Nephron progenitor cell (in vitro differentiated cells): ENCODE measurements around the gene PHF13.
"Not testable (repeated sequence)": the region's sequence is repeated elsewhere in the genome, so short reads cannot be mapped to it uniquely, and the experiment has no call there.

ENCODE experiments used
- DNase-seq: peaks from one replicate; pipeline ENCODE4 v3.0.0; 2021
- H3K27ac Mint-ChIP-seq: 2 replicates; pipeline ENCODE4 v1.8.0; 2021; ENCODE audit warnings: mild to moderate bottlenecking, moderate library complexity, mixed read lengths
- H3K27me3 Mint-ChIP-seq: 2 replicates; pipeline ENCODE4 v1.8.0; 2021; ENCODE audit warnings: mild to moderate bottlenecking, low read depth, mixed read lengths; ENCODE audit not compliant: poor library complexity
- H3K36me3 Mint-ChIP-seq: 2 replicates; pipeline ENCODE4 v1.8.0; 2021; ENCODE audit warnings: low read depth, mixed read lengths
- H3K4me1 Mint-ChIP-seq: 2 replicates; pipeline ENCODE4 v1.8.0; 2021; ENCODE audit warnings: mixed read lengths
- H3K4me3 Mint-ChIP-seq: 2 replicates; pipeline ENCODE4 v1.8.0; 2021; ENCODE audit warnings: mild to moderate bottlenecking, moderate library complexity, mixed read lengths
- H3K9me3 Mint-ChIP-seq: 2 replicates; pipeline ENCODE4 v1.8.0; 2021; ENCODE audit warnings: mild to moderate bottlenecking, moderate library complexity, mixed read lengths
- TF ChIP-seq, protein P1 (sequence below): fragments of 200-600 bp; sonication (generic); IDR thresholded peaks from 2 replicates; pipeline ENCODE4 v1.5.0; 2021; ENCODE audit warnings: antibody characterized with exemption

The PHF13 gene

DNA sequence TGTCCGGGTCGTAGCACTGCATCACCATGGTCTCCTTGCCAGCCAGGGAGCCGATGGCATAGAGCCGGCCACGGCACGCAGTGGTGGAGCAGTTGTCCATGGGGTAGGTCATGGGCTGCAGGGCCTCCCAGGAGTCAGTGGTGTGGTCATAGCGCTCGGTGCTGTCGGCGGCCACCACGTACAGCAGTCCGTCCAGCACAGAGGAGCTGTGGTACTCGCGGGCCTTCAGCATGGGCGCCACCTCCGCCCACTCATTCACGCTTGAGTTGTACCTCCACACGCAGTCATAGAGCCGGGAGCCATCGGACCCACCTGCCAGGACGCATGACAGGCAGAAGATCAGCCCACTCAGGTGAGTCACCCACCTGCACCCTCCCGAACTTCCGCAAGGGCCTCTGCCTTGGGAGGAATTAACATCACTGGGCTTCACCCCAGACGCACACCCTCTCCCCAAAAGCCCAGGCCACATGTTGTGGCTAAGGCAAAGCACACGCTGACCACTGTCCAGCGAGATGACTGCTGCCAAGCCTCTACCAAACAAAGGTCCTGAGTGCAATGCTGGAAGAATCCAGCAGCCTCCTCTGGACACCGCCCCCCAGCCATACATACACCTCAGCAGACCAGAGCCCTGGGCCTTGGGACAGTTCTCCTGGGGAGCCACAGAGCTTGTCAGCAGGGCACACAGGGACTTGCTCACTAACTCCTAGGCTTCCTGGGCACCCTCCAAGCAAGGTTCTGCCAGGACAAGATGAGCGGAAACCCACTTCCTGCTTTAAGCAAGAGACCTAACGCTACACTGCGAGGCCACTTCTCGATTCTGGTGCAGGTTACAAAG is 14.2 kb upstream of the PHF13 start:
- Mint-ChIP-seq H3K4me3 (peak overlapping the region; percentile 25), H3K27ac (no peak overlapping the region)
- DNase-seq, result no peak

DNA sequence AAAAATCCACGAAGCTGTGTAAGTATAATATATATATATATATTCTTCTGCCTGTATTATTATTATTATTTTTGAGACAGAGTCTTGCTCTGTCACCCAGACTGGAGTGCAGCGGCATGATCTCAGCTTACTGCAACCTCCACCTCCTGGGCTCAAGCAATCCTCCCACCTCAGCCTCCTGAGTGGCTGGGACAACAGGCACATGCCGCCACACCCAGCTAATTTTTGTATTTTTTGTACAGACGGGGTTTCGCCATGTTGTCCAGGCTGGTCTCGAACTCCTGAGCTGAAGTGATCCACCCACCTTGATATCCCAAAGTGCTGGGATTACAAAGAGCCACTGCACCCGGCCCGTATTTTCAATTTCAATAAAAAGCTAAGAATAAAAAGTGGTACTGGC is 13.5 kb upstream of the PHF13 start:
- H3K27me3 Mint-ChIP-seq, H3K27ac Mint-ChIP-seq, H3K9me3 Mint-ChIP-seq, DNase-seq: not testable (repeated sequence)
- Mint-ChIP-seq H3K4me1 (peaks cover 67% of the 10 kb centered on the region), H3K36me3 (peaks cover 15% of the 10 kb centered on the region), H3K4me3 (peak overlapping the region; percentile 90)

More for the DNA sequence above, 14.2 kb upstream of the PHF13 start:
- no peaks in the 10 kb centered on the region for H3K27me3 Mint-ChIP-seq
- TF ChIP-seq, protein P1, sequence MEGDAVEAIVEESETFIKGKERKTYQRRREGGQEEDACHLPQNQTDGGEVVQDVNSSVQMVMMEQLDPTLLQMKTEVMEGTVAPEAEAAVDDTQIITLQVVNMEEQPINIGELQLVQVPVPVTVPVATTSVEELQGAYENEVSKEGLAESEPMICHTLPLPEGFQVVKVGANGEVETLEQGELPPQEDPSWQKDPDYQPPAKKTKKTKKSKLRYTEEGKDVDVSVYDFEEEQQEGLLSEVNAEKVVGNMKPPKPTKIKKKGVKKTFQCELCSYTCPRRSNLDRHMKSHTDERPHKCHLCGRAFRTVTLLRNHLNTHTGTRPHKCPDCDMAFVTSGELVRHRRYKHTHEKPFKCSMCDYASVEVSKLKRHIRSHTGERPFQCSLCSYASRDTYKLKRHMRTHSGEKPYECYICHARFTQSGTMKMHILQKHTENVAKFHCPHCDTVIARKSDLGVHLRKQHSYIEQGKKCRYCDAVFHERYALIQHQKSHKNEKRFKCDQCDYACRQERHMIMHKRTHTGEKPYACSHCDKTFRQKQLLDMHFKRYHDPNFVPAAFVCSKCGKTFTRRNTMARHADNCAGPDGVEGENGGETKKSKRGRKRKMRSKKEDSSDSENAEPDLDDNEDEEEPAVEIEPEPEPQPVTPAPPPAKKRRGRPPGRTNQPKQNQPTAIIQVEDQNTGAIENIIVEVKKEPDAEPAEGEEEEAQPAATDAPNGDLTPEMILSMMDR, result no peak
- H3K9me3 Mint-ChIP-seq, result no peaks in the 10 kb centered on the region
- peaks cover 19% of the 10 kb centered on the region for H3K36me3 Mint-ChIP-seq
- H3K4me1 Mint-ChIP-seq, result peaks cover 63% of the 10 kb centered on the region

DNA sequence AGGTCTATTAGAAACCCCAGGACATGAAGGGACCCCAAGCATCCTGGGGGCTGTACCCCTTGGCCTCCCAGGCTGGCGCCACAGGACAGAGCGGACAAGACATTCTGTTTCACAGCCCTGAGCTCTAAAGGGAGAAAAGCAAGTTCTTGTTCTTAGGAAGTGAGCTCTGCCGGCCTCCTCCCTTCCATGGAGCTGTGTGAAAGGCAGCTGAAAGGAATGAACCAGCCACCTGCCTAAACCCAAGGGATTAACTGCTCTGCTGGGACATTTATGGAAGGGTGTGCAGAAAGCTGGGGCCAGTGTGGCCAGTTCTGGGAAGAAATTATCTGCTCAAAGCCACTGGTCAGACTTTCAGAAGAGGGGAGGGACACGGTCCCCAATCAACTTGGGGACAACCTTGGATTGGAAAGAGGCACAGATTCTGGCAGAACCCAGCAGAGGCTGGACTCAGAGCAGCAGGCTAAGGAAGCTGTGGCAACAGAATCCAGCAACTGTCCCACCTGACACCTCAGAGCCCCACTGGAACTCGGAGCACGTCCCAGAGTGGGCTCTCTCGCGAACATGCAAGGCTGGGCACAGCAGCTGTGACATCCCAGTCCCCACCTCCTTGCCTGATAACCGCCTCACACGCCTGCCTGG is 13.0 kb upstream of the PHF13 start:
- peak overlapping the region; percentile 90 for H3K4me3 Mint-ChIP-seq
- TF ChIP-seq, protein P1, result no peak
- peak; percentile 33 for DNase-seq
- H3K27ac Mint-ChIP-seq, result no peak overlapping the region
- peaks cover 10% of the 10 kb centered on the region for H3K36me3 Mint-ChIP-seq
- H3K4me1 Mint-ChIP-seq, result peaks cover 71% of the 10 kb centered on the region
- no peaks in the 10 kb centered on the region for H3K27me3 Mint-ChIP-seq
- no peaks in the 10 kb centered on the region for H3K9me3 Mint-ChIP-seq

DNA sequence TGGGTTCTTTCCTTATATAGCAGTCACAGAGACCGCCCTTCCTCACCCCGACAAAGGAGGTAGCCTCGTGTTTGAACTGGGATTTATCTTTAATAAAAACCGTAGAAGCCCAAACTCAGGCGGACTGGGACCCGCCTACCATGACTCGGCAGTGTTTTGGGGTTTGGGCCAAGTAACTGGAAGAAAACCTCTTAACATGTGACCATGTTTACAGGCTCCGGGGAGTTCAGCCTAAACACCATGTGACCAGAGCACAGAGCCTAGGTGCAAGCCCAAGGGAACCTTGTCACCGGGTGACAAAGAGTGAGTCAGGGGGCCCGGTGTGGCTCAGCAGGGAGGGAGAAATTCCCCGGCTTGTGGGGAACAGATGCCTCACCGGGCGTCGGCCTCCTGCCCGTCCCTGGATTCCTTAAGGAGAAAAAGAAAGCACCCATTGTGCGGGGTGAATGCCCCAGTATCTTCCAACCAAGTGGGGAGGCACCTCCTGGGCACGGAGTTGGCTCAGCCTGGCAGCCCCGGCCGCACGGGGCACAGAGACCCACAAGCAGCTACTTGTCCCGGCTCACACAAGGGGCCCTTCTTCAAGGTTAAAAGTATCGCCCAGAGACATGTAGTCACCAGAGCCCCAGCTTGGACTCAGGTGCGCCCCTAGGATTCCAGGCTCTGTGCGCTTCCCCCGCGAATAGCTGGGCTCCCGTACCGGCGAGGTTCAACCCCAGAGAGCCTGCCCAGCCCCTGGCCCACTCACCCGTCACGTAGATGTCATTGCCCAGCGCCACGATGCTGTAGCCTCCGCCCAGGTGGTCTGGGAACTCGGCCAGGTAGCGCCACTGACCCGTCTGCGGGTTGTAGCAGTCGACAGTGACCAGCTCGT is 12.2 kb upstream of the PHF13 start:
- peaks cover 4% of the 10 kb centered on the region for H3K36me3 Mint-ChIP-seq
- H3K4me1 Mint-ChIP-seq, result peaks cover 71% of the 10 kb centered on the region
- TF ChIP-seq, protein P1, result no peak
- H3K27ac Mint-ChIP-seq, result peak overlapping the region; percentile 11
- no peaks in the 10 kb centered on the region for H3K9me3 Mint-ChIP-seq
- peaks cover 2% of the 10 kb centered on the region for H3K27me3 Mint-ChIP-seq
- H3K4me3 Mint-ChIP-seq, result peak overlapping the region; percentile 90
- DNase-seq, result peak; percentile 39

DNA sequence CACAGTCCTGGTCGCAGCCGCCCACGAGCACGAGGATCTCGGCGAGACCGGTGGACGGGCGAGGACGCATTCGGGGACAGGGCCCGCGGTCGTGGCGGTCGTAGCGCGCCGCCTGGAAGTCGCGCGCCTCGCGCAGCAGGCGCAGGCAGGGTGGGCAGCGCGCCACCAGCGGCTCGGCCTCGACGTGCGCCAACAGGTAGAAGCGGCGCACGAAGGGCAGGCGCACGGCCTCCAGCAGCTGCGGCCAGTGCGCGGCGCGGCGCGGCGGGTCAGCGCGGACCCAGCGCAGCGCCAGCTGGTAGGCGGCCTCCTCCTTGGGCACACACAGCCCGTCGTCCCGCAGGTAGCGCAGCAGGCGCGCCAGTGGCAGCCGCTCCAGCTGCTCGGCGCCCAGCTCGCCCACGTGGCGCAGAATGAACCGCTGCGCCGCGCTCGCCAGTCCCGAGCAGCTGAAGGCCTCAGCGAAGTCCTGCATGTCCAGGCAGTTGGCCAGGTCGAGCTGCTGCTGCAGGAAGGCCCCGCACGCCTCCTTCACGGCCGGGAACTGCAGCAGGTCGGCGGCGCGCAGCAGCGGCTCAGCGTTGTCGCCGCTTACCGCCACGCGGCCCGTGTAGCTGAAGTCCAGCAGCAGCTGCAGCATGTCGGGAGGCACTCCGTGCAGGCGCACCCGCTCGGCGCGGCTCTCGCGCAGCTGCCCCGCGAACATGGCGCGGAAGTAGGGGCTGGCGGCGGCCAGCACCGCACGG is 11.4 kb upstream of the PHF13 start:
- TF ChIP-seq, protein P1, result no peak
- Mint-ChIP-seq H3K4me3 (peak overlapping the region; percentile 90), H3K9me3 (no peaks in the 10 kb centered on the region), H3K27ac (no peak overlapping the region), H3K36me3 (peaks cover 4% of the 10 kb centered on the region), H3K27me3 (peaks cover 2% of the 10 kb centered on the region), H3K4me1 (peaks cover 67% of the 10 kb centered on the region)
- DNase-seq, result peak; percentile 44
